GM12878 (cell line): ENCODE results near the gene WDR38.

Experiments
- CREM ChIP-seq: IDR thresholded peaks from 2 replicates; pipeline ENCODE4 v1.6.1; 2014; ENCODE audit warnings: antibody characterized with exemption, low read depth
- EP300 ChIP-seq, 2 experiments: fragments of 150-350 bp in 1 of 2; IDR thresholded peaks; 2 replicates each; pipeline ENCODE4 v1.6.1; 2011 to 2012; ENCODE audit warnings: low read depth in 2 of 2, low read length in 2 of 2, borderline replicate concordance in 1 of 2, improper control_type of control experiment in 1 of 2, inconsistent platforms in 1 of 2; ENCODE audit not compliant: control insufficient read depth in 1 of 2
- NFIC ChIP-seq: IDR thresholded peaks from 2 replicates; pipeline ENCODE4 v1.6.1; 2012; ENCODE audit warnings: low read depth, mild to moderate bottlenecking, inconsistent platforms, low read length, moderate library complexity
- POLR2A ChIP-seq: IDR thresholded peaks from 2 replicates; pipeline ENCODE4 v1.6.1; 2011; ENCODE audit warnings: low read depth, mild to moderate bottlenecking, low read length
- TAF1 ChIP-seq: IDR thresholded peaks from 2 replicates; pipeline ENCODE4 v1.6.1; 2011; ENCODE audit warnings: mild to moderate bottlenecking, low read depth, low read length, borderline replicate concordance
- TBL1XR1 ChIP-seq: IDR thresholded peaks from 2 replicates; pipeline ENCODE4 v1.6.1; 2012; ENCODE audit warnings: low read depth, low read length, improper control_type of control experiment
- TF ChIP-seq, protein P1 (sequence below): IDR thresholded peaks from 2 replicates; pipeline ENCODE4 v1.6.1; 2012; ENCODE audit warnings: mild to moderate bottlenecking, low read depth, low read length
- TF ChIP-seq, protein P2 (sequence below), 3 experiments: IDR thresholded peaks in 2 of 3; conservative IDR thresholded peaks in 1 of 3; 2 replicates each; pipeline ENCODE4 v1.5.1; 2011; ENCODE audit warnings: low read depth in 3 of 3, low read length in 3 of 3, mild to moderate bottlenecking in 3 of 3, control low read depth in 2 of 3, moderate library complexity in 2 of 3, inconsistent platforms in 1 of 3, mixed read lengths in 1 of 3; ENCODE audit not compliant: control insufficient read depth in 2 of 3, insufficient read depth in 1 of 3; ENCODE audit errors: extremely low read depth in 1 of 3

DNA sequence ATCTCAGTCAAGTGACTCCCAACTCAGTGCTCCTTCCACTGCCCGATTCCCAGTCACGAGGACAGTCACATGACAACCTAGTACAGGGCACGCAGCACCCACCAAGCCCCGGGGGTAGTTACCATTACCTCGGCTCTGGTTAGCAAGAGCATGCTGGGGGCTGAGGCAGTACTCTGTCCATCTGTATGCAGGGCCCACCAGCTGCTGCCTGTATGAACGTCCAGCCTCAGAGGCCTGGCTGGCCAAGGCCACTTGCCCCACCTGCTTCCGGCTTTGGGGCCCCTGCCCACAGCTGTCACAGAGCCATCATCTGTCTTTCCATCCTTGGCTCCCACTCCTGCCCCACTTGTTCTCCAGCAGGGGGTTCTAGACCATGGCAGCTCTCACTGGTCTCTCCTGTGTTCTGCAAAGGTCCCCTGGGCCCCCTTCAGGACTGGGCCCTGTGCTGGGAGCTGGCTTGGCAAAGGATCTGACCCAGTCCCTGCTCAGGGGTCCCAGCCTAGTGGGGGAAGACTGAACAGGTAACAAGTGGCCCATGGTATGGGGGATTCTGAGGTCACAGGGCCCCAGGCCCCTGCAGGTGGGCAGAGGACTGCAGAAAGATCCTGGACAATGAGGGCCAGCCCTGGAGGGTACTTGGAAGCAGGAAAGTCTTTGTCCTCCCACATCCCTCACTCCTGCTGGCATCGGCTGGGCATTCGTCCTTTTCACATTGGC is 5.2 kb downstream of the WDR38 start:
- peak; percentile 18; the same call in 1 of the 2 replicates for TF ChIP-seq POLR2A
- TF ChIP-seq, protein P1, sequence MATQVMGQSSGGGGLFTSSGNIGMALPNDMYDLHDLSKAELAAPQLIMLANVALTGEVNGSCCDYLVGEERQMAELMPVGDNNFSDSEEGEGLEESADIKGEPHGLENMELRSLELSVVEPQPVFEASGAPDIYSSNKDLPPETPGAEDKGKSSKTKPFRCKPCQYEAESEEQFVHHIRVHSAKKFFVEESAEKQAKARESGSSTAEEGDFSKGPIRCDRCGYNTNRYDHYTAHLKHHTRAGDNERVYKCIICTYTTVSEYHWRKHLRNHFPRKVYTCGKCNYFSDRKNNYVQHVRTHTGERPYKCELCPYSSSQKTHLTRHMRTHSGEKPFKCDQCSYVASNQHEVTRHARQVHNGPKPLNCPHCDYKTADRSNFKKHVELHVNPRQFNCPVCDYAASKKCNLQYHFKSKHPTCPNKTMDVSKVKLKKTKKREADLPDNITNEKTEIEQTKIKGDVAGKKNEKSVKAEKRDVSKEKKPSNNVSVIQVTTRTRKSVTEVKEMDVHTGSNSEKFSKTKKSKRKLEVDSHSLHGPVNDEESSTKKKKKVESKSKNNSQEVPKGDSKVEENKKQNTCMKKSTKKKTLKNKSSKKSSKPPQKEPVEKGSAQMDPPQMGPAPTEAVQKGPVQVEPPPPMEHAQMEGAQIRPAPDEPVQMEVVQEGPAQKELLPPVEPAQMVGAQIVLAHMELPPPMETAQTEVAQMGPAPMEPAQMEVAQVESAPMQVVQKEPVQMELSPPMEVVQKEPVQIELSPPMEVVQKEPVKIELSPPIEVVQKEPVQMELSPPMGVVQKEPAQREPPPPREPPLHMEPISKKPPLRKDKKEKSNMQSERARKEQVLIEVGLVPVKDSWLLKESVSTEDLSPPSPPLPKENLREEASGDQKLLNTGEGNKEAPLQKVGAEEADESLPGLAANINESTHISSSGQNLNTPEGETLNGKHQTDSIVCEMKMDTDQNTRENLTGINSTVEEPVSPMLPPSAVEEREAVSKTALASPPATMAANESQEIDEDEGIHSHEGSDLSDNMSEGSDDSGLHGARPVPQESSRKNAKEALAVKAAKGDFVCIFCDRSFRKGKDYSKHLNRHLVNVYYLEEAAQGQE = no peak
- TF ChIP-seq CREM = no peak
- no peak for TF ChIP-seq EP300 (IDR thresholded peaks at IDR 0.05; ENCODE audit: borderline replicate concordance in 1 of 2, control insufficient read depth in 1 of 2, low read depth in 2 of 2, low read length in 2 of 2)
- TF ChIP-seq, protein P2, sequence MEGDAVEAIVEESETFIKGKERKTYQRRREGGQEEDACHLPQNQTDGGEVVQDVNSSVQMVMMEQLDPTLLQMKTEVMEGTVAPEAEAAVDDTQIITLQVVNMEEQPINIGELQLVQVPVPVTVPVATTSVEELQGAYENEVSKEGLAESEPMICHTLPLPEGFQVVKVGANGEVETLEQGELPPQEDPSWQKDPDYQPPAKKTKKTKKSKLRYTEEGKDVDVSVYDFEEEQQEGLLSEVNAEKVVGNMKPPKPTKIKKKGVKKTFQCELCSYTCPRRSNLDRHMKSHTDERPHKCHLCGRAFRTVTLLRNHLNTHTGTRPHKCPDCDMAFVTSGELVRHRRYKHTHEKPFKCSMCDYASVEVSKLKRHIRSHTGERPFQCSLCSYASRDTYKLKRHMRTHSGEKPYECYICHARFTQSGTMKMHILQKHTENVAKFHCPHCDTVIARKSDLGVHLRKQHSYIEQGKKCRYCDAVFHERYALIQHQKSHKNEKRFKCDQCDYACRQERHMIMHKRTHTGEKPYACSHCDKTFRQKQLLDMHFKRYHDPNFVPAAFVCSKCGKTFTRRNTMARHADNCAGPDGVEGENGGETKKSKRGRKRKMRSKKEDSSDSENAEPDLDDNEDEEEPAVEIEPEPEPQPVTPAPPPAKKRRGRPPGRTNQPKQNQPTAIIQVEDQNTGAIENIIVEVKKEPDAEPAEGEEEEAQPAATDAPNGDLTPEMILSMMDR (IDR thresholded peaks at IDR 0.05 in 2 of 3, conservative IDR thresholded peaks at IDR 0.05 in 1 of 3; ENCODE audit: control insufficient read depth in 2 of 3, extremely low read depth in 1 of 3, insufficient read depth in 1 of 3, low read depth in 3 of 3, low read length in 3 of 3) = no peak
- no peak for TF ChIP-seq TBL1XR1
- TF ChIP-seq TAF1 = no peak
- TF ChIP-seq NFIC = no peak
